ENCODE measurements around the gene CTAG1B.
"Not testable (repeated sequence)": the region's sequence is repeated elsewhere in the genome, so short reads cannot be mapped to it uniquely, and the experiment has no call there.

The CTAG1B gene

DNA sequence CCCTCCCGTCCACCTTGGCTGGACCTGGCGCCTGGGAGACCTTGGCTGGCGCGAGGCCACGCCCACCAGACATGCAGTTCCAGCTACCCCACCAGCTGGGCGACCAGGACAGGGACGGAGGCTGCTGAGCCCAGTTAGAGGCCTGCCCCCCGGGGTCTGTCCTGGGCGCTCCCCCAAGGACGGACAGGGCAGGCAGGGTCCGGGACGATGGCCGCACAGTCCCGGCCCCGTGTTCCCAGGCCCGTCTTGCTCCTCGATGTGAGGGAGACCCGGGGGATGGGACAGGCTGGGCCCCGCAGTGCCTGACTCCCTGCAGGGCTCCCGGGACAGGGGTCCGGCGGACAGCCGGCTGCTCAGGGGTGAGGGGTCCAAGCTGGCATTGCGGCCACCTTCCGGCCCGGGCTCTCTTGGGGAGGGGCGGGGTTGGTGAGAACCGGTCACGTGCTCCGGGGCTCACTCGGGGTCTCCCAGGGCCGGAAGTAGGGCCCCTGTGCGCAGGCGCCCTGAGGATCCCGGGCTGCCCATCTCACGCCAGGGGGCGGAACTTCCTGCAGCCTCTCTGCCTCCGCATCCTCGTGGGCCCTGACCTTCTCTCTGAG is 34.4 kb downstream of the CTAG1B start, which contains the start of gene CTAG1A:
CTAG1A (plus strand) TSS at position 549 of the 599 bp plus-strand sequence. CDS start 74 bp downstream, outside the sequence.
- not testable (repeated sequence) for DNase-seq (ENCODE audit: low read depth in 2 of 2)

DNA sequence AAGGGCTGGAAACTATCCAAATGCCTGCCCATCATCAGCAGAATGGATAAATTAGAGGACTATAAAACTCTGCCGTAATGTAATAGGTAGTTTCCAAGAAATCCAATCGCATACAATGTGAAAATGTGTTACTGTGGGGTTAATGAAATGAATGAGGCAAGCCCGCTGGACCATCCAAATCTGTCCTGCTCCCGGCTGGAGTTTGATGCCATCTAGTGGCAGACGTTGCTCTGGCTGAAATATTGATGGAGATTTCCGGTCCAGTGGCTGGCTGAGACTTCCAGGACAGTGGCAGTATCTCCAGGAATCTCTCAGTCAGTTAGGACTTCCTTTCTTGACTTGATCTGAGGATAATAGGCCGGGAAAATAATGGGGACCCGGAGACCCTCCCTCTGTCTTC is 36.1 kb downstream of the CTAG1B start:
- DNase-seq (ENCODE audit: low read depth in 2 of 2): not testable (repeated sequence)

DNA sequence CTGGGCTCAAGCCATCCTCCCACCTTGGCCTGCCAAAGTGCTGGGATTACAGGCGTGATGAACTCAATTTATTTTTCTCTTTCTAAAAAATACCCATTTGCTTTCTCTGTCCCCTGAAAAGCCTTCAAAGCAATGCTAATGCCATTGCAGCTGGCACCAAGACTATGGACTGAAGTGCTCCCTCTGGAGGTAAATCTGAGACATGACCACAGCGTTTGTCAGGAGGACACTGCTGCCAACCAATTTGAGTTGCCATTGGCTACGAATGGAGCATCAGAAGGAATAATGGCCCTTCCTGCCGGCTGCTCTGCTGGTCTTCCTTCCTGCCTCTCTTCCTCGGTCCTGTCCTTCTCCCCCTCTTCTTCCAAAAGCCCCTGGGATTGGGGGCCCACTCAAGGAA is 44.0 kb downstream of the CTAG1B start:
- not testable (repeated sequence) for DNase-seq (ENCODE audit: low read depth in 2 of 2)

DNA sequence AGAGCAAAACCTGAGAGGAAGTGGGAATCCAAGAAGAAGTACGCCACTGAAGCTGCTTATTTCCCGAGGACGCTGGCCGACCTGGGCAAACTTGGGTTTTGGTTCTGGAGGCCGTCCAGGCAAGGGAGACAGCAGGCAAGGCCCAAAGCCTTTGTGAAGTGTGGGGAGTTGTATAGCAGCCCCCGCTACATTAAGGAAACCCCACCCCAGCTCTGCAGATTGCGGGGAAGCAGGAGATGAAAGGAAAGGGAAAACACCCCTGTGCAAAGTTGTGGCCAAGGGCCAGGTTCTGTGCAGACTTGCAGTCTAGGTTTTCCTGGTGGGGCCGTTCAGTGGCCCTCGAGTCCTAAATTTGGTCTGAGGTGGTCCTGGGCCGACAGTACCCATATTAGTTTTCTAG is 46.0 kb downstream of the CTAG1B start:
- DNase-seq (ENCODE audit: low read depth in 2 of 2): not testable (repeated sequence)

DNA sequence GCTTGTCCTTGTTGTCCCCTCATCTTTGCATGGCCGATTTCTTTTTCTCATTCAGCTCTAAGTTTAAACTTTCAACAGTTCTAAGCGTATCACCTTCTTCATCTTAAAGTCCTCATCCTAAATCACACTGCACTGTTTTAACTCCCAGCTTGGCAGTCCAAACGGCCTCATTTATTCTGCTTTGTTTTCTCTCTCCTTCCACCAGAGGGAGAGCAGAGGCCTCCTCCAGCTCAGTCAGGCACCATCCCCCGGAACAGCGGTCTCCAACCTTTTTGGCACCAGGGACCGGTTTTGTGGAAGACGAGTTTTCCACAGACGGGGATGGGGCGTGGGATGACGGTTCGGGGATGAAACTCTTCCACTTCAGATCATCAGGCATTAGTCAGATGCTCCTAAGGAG is 48.7 kb downstream of the CTAG1B start:
- DNase-seq (ENCODE audit: low read depth in 2 of 2): not testable (repeated sequence)

All from stimulated activated CD4-positive, alpha-beta T cell treated with anti-CD3 and anti-CD28 coated beads, Interleukin-1b, Interleukin-23, amount 100 ng/mL, for 1 hour (primary cell).